GF-D8 (cell line): ENCODE results near the gene VPS37D.

ENCODE experiments used
- DNase-seq: peaks from one replicate; lab custom pipeline; 2025; lab: John Stamatoyannopoulos, UW

VPS37D gene

GRCh38 chr7:73680501-73680900 lies 12.9 kb downstream of the VPS37D start:
- no peak for DNase-seq

- no peak for DNase-seq
Measured at GRCh38 chr7:73681031-73681430, 13.4 kb downstream of the VPS37D start.

GRCh38 chr7:73682745-73683055 lies 15.1 kb downstream of the VPS37D start:
- no peak for DNase-seq

GRCh38 chr7:73683056-73683787 lies 15.6 kb downstream of the VPS37D start, which contains the start of the genes BUD23 and DNAJC30:
Gene BUD23 (plus strand): TSS chr7:73683597. CDS start chr7:73683626, 29 bp downstream.
Gene DNAJC30 (minus strand): TSS chr7:73683453. CDS start chr7:73683423, 30 bp downstream.
- peak; percentile 89 for DNase-seq

- no peak for DNase-seq
Measured at GRCh38 chr7:73683788-73684693, 16.4 kb downstream of the VPS37D start.

- no peak for DNase-seq
Measured at GRCh38 chr7:73685311-73685710, 17.7 kb downstream of the VPS37D start.

GRCh38 chr7:73688288-73688687 lies 20.7 kb downstream of the VPS37D start:
- DNase-seq: no peak

- no peak for DNase-seq
Measured at GRCh38 chr7:73690646-73691045, 23.0 kb downstream of the VPS37D start.

- DNase-seq: no peak
Measured at GRCh38 chr7:73696372-73696771, 28.7 kb downstream of the VPS37D start.

- no peak for DNase-seq
Measured at GRCh38 chr7:73698410-73698809, 30.8 kb downstream of the VPS37D start.

- no peak for DNase-seq
Measured at GRCh38 chr7:73699370-73700068, 31.9 kb downstream of the VPS37D start.

- no peak for DNase-seq
Measured at GRCh38 chr7:73700069-73700423, 32.4 kb downstream of the VPS37D start.

- DNase-seq: no peak
Measured at GRCh38 chr7:73700581-73701134, 33.0 kb downstream of the VPS37D start.

- no peak for DNase-seq
Measured at GRCh38 chr7:73701357-73701995, 33.8 kb downstream of the VPS37D start.

- DNase-seq: no peak
Measured at GRCh38 chr7:73702226-73702625, 34.6 kb downstream of the VPS37D start.

GRCh38 chr7:73702665-73703064 lies 35.0 kb downstream of the VPS37D start:
- DNase-seq: no peak

GRCh38 chr7:73703225-73703624 lies 35.6 kb downstream of the VPS37D start:
- DNase-seq: no peak

GRCh38 chr7:73703757-73704639 lies 36.4 kb downstream of the VPS37D start:
- no peak for DNase-seq

- no peak for DNase-seq
Measured at GRCh38 chr7:73704640-73705550, 37.3 kb downstream of the VPS37D start.

GRCh38 chr7:73705551-73705920 lies 37.9 kb downstream of the VPS37D start:
- DNase-seq: no peak
